ENCODE measurements around the gene NTN1.

The NTN1 gene

GRCh38 chr17:9006175-9006767 lies 15.0 kb upstream of the NTN1 start:
- DNase-seq: no peak

- DNase-seq: no peak
These were observed 14.1 kb upstream of the NTN1 start for GRCh38 chr17:9007052-9007714.

DNA sequence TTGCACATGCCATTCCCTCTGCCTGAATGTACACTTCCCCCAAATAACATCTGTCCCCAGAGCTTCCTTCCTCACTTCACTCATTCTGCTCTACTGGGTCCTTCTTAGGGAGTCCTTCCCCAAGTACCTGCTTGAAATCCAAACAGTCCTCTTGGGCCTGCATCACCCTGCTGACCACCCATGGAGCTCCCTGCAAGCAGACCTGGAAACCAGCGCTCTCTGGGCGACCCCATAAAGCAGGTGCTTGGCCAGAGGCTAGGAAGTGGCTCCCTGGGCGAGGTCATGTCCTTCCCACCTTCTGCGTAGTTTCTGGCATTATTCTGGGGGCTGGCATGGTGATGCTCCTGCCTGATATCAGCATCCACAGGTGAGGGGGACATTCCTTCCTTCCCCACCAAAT lies 12.2 kb upstream of the NTN1 start:
- no peak for DNase-seq

DNA sequence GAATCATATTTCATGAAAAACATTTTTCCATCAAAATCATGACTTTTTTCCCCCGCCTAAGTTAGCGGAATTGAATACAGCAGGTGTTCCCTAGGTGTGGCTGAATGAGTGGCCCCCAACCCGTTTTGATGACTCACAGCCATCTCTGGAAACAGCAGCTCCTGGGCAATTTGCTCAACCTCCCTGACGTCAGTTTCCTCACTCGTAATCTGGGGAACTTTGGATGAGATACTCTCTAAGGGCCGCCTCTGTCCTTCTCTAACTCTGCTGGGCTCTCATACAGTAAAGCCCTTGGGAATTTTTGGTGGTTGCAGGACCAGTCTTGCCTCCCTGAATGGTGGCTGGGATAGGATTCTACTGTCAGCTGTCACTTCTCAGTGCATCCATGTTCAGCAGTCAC lies 11.6 kb upstream of the NTN1 start:
- no peak for DNase-seq

- no peak for DNase-seq
These were observed 10.3 kb upstream of the NTN1 start for GRCh38 chr17:9011001-9011400.

- DNase-seq: peak; percentile 63
These were observed 4.3 kb upstream of the NTN1 start for GRCh38 chr17:9016941-9017552.

DNA sequence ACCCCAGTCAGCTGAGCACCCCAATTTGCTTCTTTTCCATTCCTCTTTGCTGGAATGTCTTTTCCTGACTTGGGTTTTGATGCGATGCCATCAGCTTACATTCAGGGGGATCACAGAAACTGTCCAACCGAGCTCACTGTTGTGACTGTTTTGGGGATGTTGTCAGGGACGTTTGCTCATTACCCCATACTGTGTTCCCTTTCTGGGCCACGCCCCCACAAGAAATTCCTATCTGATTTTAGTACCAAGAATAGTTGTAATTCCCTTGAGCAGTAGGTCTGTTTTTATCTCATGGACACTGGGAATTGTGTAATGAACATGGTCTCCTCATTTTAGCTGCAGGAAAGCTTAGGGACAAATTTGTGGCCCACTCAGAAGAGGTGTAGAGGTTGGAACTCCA lies 2.6 kb upstream of the NTN1 start:
- DNase-seq: no peak

DNA sequence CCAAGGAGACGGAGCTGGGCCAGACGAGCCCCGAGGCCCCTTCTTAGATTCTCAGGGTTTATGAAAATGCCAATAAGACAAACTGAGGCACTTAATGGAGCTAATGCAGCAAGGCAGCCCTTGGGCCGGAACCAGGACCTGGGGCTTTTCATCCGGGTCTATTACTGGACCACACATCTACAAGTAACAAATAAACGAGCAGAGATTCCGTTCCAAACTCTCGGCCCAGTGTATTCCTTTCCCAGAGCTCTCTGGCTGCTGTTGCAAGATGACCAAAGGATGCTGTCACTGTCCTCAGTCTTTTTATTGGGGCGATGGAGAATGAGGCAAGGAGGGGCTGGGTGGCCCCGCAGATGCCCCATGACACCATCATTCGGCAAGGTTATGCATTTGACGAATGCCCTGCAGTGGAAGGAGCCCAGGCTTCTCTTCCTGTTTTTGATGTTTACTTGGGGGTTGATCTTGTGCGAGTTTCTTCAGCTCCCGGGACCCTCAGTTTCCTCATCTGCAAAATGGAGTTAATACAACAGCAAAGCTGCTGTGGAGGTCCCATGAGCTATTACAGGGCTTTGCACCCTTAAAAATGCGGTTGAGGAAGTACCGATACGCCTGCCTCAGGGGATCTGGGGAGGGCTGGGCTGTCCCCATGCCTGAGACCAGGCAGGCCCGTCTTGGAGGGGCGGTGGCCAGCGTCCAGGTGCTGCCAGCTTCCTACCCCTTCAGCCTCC lies 1.1 kb upstream of the NTN1 start:
- no peak for DNase-seq

GRCh38 chr17:9020824-9021157 lies 519 bp upstream of the NTN1 start:
- no peak for DNase-seq

GRCh38 chr17:9021992-9022572 lies 772 bp downstream of the NTN1 start:
- peak; percentile 30 for DNase-seq

DNA sequence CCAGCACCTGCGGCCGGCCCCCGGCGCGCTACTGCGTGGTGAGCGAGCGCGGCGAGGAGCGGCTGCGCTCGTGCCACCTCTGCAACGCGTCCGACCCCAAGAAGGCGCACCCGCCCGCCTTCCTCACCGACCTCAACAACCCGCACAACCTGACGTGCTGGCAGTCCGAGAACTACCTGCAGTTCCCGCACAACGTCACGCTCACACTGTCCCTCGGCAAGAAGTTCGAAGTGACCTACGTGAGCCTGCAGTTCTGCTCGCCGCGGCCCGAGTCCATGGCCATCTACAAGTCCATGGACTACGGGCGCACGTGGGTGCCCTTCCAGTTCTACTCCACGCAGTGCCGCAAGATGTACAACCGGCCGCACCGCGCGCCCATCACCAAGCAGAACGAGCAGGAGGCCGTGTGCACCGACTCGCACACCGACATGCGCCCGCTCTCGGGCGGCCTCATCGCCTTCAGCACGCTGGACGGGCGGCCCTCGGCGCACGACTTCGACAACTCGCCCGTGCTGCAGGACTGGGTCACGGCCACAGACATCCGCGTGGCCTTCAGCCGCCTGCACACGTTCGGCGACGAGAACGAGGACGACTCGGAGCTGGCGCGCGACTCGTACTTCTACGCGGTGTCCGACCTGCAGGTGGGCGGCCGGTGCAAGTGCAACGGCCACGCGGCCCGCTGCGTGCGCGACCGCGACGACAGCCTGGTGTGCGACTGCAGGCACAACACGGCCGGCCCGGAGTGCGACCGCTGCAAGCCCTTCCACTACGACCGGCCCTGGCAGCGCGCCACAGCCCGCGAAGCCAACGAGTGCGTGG lies 1.5 kb downstream of the NTN1 start:
- peak; percentile 19 for DNase-seq

GRCh38 chr17:9023392-9024218 lies 2.3 kb downstream of the NTN1 start:
- DNase-seq: no peak

DNA sequence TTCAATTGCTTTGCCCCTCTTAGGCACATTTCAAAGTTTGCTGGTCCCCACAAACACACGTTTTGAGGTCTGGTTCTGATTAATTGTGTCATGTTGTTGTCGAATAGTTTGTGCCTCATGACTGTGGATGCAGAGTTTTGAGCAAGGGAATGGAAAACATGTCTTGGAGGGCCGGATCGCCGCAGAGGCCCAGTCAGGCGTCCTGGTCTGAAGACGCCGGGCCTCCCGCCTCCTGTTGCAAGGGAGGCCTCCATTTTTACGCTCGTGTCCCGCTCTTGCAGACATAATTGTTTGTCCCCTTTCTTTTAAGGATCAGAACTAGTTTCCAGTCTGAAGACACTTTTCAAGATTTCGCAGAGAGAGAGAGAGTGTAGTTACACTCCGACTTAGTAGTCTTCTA lies 3.2 kb downstream of the NTN1 start:
- DNase-seq: no peak

- no peak for DNase-seq
These were observed 5.4 kb downstream of the NTN1 start for GRCh38 chr17:9026741-9027140.

DNA sequence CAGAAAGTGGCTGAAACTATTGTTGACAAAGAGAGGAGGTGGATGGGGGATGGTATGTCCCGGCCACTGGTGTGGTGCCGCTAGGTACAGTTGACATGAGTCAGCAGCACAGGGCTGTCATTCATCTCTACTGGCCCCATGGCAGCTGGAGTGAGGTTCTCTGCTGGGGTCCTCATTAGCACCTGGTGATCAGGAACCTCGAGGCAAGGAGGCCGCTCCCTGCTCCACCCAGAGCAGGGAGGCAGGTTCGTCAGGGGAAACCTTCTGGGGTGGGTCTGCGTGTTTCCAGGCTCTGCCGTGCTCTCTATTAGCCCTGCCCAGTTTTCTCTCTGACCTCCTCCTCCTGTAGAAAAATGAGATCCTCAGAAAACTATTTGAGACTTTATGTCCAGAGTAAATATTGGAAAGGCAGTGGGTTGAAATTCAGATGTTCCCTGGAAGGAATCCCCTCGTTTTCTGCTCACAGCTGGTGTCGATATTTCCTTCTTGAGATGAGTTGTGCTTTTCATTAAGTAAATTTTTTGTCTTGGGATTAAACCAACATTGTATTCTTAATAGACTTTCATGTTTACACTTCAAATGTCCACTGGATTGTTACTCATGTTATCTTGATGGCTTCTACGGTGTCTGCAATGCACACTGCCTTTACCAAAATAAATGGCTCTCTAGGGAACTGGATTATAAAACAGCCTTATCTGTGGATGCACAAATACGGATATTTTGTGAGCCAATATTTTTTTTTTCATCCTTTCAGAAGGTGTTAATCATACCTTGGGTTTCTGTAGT lies 7.1 kb downstream of the NTN1 start:
- no peak for DNase-seq

- DNase-seq: no peak
These were observed 7.8 kb downstream of the NTN1 start for GRCh38 chr17:9028988-9029570.

DNA sequence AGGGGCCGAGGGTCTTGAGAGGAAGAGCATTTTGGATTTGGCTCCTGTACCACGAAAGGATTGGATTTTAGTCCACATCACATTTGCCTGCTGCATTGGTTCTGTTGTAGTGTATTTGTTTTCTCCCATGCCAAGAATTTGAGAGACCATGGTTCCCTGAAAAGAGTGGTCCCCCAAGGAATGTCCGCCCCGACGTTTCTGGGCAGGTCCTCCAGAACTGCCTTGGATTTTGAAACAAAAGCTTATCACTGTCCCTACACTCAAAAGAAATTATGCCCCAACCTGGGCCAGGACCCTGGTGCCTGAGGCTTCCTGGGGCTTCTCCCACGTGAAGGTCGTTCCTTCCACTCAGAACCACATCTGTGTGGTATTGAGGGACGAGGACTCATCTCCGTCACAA lies 10.8 kb downstream of the NTN1 start:
- no peak for DNase-seq

GRCh38 chr17:9032583-9032982 lies 11.3 kb downstream of the NTN1 start:
- DNase-seq: no peak

- DNase-seq: no peak
These were observed 13.9 kb downstream of the NTN1 start for GRCh38 chr17:9035249-9035648.

DNA sequence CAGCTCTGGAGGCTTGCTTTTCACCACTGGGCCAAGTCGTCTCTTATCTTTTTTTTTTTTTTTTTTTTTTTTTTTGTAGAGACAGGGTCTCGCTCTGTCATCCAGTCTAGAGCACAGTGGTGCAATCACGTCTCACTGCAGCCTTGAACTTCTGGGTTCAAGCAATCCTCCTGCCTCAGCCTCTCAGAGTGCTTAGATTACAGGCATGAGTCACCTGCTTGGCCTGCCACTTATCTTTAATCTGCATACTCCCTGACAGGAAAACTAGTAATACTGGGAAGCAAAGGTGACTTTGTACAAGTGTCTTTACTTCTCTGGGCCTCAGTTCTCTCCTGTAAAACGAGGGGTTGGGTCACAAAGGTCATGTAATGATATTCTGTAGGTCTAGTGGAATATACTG lies 15.0 kb downstream of the NTN1 start:
- DNase-seq: peak; percentile 67

DNA sequence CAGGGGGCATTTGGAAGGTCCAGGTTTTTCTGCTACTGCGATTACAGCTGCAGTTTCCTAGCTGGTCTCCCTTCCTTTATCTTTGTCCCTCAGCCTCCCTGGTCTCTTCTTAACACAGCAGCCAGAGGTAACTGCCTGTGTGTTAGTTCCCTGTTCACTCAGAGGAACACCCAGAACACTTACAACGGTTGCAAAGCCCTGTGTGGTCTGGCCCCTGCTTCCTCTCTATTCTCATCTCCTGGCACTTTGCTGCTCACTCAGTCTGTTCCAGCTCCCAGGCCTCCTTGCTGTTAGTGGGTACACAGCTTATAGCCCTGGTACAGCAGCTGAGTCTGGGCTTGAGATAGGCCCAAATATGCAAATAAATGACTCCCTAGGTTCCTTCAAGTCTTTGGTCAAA lies 16.4 kb downstream of the NTN1 start:
- DNase-seq: peak; percentile 91
